KMS-11 (cell line): Measurements from ENCODE around the gene CEACAM20.
A peak's percentile ranks its signal among the peaks of the same experiment; 100 is the strongest.

Experiments used
- H2AFZ ChIP-seq: fragments of 200-600 bp; sonication (generic); 2 replicates; pipeline ENCODE4 v1.6.1; 2016; ENCODE audit warnings: antibody characterized with exemption, mixed run types, low read depth
- H3K27ac ChIP-seq: fragments of 200-600 bp; sonication (generic); 2 replicates; pipeline ENCODE4 v1.6.1; 2016; ENCODE audit warnings: mild to moderate bottlenecking, mixed run types
- H3K27me3 ChIP-seq: fragments of 200-600 bp; sonication (generic); 2 replicates; pipeline ENCODE4 v1.6.1; 2017; ENCODE audit warnings: mild to moderate bottlenecking, low read depth, mixed run types, moderate library complexity; ENCODE audit not compliant: insufficient read depth
- H3K36me3 ChIP-seq: fragments of 200-600 bp; sonication (generic); 2 replicates; pipeline ENCODE4 v1.6.1; 2017; ENCODE audit warnings: mild to moderate bottlenecking, mixed run types; ENCODE audit not compliant: insufficient read depth
- H3K4me1 ChIP-seq: fragments of 200-600 bp; sonication (generic); 2 replicates; pipeline ENCODE4 v1.6.1; 2016; ENCODE audit warnings: mild to moderate bottlenecking, low read depth, mixed run types; ENCODE audit not compliant: poor library complexity, severe bottlenecking
- H3K4me2 ChIP-seq: fragments of 200-600 bp; sonication (generic); 2 replicates; pipeline ENCODE4 v1.7.0; 2016; ENCODE audit warnings: mild to moderate bottlenecking, mixed run types
- H3K4me3 ChIP-seq: fragments of 200-600 bp; sonication (generic); IDR thresholded peaks from 2 replicates; pipeline ENCODE4 v1.6.1; 2017; ENCODE audit warnings: low read depth, low read length, mixed read lengths; ENCODE audit not compliant: insufficient read depth
- H3K79me2 ChIP-seq: fragments of 200-600 bp; sonication (generic); 2 replicates; pipeline ENCODE4 v1.6.1; 2016; ENCODE audit warnings: low read depth, mixed run types; ENCODE audit not compliant: insufficient read depth
- H3K9ac ChIP-seq: fragments of 200-600 bp; sonication (generic); 2 replicates; pipeline ENCODE4 v1.6.1; 2016; ENCODE audit warnings: mild to moderate bottlenecking, mixed run types
- H4K20me1 ChIP-seq: fragments of 200-600 bp; sonication (generic); 2 replicates; pipeline ENCODE4 v1.6.1; 2016; ENCODE audit warnings: mild to moderate bottlenecking, mixed run types; ENCODE audit not compliant: insufficient read depth
- CTCF ChIP-seq: fragments of 200-600 bp; sonication (generic); conservative IDR thresholded peaks from 2 replicates; pipeline ENCODE4 v1.6.1; 2017; ENCODE audit warnings: low read depth, mild to moderate bottlenecking, antibody characterized with exemption, low read length, moderate library complexity, mixed read lengths

Gene CEACAM20

GRCh38 chr19:44571830-44572580, 42.5 kb upstream of the CEACAM20 start:
- H3K79me2 ChIP-seq: no peaks in the 10 kb centered on the region
- no peaks in the 10 kb centered on the region for H4K20me1 ChIP-seq
- H3K4me1 ChIP-seq: peaks cover 7% of the 10 kb centered on the region
- no peak for TF ChIP-seq CTCF
- no peak overlapping the region for H3K27ac ChIP-seq
- no peak overlapping the region for H3K4me2 ChIP-seq
- H3K27me3 ChIP-seq: no peaks in the 10 kb centered on the region
- H3K9ac ChIP-seq: no peak overlapping the region
- no peak overlapping the region for H2AFZ ChIP-seq
- no peaks in the 10 kb centered on the region for H3K36me3 ChIP-seq
- H3K4me3 ChIP-seq: no peak overlapping the region

GRCh38 chr19:44570984-44571684, 41.7 kb upstream of the CEACAM20 start:
- Histone ChIP-seq H3K4me2 (peak overlapping the region; percentile 7; the same call in 1 of the 2 replicates), H3K79me2 (no peaks in the 10 kb centered on the region), H2AFZ (peak overlapping the region; percentile 42), H3K27ac (no peak overlapping the region), H3K4me1 (peaks cover 7% of the 10 kb centered on the region), H3K9ac (no peak overlapping the region), H3K36me3 (no peaks in the 10 kb centered on the region), H3K27me3 (no peaks in the 10 kb centered on the region), H3K4me3 (no peak overlapping the region), H4K20me1 (no peaks in the 10 kb centered on the region)
- peak; percentile 88 for TF ChIP-seq CTCF

GRCh38 chr19:44570603-44570983, 41.1 kb upstream of the CEACAM20 start:
- Histone ChIP-seq H4K20me1 (no peaks in the 10 kb centered on the region), H3K27ac (no peak overlapping the region), H2AFZ (peak overlapping the region; percentile 42; the same call in 1 of the 2 replicates), H3K9ac (no peak overlapping the region), H3K36me3 (no peaks in the 10 kb centered on the region), H3K4me3 (no peak overlapping the region), H3K4me2 (peak overlapping the region; percentile 7; the same call in 1 of the 2 replicates), H3K27me3 (no peaks in the 10 kb centered on the region), H3K79me2 (no peaks in the 10 kb centered on the region), H3K4me1 (peaks cover 7% of the 10 kb centered on the region)
- TF ChIP-seq CTCF: no peak

- H3K27me3 ChIP-seq: no peaks in the 10 kb centered on the region
- H3K27ac ChIP-seq: no peak overlapping the region
- no peak overlapping the region for H2AFZ ChIP-seq
- no peak overlapping the region for H3K4me3 ChIP-seq
- no peaks in the 10 kb centered on the region for H4K20me1 ChIP-seq
- no peaks in the 10 kb centered on the region for H3K79me2 ChIP-seq
- H3K36me3 ChIP-seq: no peaks in the 10 kb centered on the region
- H3K4me2 ChIP-seq: no peak overlapping the region
- H3K4me1 ChIP-seq: peaks cover 7% of the 10 kb centered on the region
- H3K9ac ChIP-seq: no peak overlapping the region
- TF ChIP-seq CTCF: no peak
Observed at GRCh38 chr19:44567745-44568144, 38.3 kb upstream of the CEACAM20 start.
